GM19467 (cell line): ENCODE data around the gene ODF2.
"Not testable (repeated sequence)": the region's sequence is repeated elsewhere in the genome, so short reads cannot be mapped to it uniquely, and the experiment has no call there.

Source experiments
- ATAC-seq: cut with Tn5 transposase; IDR thresholded peaks from one replicate; pipeline ENCODE4 v1.9.1; 2021; ENCODE audit warnings: mild to moderate bottlenecking, moderate library complexity; ENCODE audit not compliant: unreplicated experiment

ODF2 gene

DNA sequence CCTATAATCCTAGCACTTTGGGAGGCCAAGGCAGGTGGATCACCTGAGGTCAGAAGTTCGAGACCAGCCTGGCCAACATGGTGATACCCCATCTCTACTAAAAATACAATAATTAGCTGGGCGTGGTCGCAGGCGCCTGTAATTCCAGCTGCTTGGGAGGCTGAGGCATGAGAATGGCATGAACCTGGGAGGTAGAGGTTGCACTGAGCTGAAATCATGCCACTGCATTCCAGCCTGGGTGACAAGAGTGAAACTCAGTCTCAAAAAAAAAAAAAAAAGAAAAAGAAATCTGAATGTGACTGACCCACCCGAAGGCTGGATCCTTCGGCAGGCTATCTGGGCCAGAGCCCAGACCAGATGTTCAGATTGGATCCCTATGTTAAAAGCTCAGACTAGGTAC lies 32.5 kb upstream of the ODF2 start:
- not testable (repeated sequence) for ATAC-seq

DNA sequence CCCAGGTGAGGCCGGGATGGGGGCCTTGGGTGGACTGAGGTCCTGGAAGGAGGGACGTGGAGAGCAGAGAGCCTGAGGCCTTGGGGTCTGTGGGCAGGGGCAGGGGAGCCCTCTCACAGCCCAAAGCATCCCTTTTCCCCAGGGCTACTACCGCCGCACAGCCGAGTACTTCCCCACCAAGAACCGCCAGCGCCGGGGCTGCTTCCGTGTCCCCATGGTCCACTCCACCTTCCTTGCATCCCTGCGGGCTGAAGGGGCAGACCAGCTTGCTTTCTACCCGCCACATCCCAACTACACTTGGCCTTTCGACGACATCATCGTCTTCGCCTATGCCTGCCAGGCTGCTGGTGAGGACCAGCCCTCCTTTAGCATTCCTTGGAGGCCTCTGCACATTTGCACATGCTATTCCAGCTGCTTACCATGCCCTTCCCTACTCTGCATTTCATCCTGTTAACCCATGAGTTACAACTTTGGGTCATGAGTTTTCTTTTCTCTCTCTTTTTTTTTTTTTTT lies 31.5 kb upstream of the ODF2 start:
- ATAC-seq, result no peak

DNA sequence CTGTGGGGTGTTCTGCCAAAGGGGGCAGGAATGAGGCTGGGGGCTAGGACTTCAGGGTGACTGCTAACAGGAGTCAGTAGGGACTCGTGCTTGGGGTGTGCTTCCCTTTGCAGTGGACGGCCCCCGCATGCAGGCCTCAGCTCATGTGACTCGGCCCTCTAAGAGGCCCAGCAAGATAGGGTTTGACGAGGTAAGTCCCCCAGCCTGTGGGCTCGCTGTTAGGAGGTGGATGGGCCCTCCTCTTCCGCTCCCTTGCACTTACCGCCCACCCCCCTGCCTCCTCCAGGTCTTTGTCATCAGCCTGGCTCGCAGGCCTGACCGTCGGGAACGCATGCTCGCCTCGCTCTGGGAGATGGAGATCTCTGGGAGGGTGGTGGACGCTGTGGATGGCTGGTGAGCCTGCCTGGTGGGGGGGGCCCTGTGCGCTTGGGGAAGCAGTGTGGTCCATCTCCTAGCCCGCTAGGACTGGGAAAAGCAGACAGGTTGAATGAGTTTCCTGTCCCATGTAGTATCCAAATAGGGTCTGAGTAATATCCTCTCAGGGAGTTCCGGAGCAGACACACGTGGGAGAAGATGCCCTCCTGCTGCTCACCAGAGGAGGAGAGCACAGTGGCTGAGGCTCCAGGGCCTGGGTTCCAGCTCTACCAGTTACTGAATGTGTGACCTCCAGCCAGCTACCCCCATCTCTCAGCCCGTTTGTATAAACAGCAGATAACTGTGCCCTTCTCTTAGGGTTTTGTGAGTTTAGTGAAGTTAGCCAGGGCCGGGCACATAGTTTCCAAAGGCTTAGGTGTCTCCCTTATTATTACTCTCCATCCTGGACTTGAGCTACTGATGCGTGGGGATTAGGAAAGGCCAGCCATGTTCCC lies 26.9 kb upstream of the ODF2 start:
- ATAC-seq, result no peak

DNA sequence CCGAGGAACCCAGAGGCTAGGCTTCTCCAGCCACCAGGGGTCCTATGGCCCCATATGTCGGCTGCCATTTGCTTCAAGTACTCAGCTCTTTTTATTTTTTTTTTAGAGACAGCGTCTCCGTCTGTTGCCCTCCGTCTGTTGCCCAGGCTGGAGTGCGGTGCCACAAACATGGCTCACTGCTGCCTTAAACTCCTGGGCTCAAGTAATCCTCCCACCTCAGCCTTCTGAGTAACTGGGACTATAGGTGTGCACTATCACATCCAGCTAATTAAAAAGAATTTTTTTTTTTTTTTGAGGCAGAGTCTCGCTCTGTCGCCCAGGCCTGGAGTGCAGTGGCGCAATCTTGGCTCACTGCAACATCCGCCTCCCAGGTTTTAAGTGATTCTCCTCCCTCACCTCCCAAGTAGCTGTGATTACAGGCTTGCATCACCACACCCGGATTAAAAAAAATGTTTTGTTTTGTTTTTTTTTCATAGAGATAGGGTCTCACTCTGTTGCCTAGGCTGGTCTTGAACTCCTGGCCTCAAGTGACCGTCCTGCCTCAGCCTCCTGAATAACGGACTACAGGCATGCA lies 26.2 kb upstream of the ODF2 start:
- ATAC-seq, result no peak

DNA sequence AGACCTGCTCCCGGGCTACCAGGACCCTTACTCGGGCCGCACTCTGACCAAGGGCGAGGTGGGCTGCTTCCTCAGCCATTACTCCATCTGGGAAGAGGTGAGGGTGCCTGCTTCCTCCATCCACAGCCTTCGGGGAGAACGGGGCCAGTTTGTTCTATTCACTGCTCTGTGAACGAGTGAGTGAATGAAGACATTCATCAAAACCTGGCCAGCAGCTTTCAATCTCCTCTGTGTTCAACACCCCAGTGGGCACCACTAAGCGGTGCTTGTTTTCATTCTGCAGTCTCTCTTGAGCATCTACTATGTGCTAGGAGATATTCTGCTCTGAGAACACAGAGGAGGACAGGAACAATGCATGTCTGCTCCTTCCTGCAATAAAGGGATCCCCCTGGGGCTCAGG lies 24.6 kb upstream of the ODF2 start:
- no peak for ATAC-seq

DNA sequence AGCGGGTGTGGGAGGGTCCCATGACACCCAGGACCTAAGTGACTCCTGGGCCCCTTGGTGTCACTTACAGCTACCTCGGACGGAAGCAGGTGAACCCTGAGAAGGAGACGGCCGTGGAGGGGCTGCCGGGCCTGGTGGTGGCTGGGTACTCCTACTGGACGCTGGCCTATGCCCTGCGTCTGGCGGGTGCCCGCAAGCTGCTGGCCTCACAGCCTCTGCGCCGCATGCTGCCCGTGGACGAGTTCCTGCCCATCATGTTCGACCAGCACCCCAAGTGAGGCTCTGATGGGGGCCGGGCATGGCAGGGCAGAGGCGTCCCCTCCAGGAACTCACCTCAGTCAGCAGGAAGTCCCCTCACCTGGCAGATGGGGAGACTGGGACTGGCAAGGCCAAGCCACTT lies 21.5 kb upstream of the ODF2 start:
- no peak for ATAC-seq

DNA sequence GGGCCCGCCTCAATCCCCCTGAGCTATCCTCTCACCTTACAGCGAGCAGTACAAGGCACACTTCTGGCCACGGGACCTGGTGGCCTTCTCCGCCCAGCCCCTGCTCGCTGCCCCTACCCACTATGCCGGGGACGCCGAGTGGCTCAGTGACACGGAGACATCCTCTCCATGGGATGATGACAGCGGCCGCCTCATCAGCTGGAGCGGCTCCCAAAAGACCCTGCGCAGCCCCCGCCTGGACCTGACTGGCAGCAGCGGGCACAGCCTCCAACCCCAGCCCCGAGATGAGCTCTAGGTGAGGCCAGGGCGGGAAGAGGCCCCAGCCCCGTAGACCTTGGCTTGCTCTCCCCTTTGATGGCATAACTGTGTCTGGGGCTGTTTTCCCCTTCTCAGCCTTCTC lies 20.2 kb upstream of the ODF2 start:
- no peak for ATAC-seq

DNA sequence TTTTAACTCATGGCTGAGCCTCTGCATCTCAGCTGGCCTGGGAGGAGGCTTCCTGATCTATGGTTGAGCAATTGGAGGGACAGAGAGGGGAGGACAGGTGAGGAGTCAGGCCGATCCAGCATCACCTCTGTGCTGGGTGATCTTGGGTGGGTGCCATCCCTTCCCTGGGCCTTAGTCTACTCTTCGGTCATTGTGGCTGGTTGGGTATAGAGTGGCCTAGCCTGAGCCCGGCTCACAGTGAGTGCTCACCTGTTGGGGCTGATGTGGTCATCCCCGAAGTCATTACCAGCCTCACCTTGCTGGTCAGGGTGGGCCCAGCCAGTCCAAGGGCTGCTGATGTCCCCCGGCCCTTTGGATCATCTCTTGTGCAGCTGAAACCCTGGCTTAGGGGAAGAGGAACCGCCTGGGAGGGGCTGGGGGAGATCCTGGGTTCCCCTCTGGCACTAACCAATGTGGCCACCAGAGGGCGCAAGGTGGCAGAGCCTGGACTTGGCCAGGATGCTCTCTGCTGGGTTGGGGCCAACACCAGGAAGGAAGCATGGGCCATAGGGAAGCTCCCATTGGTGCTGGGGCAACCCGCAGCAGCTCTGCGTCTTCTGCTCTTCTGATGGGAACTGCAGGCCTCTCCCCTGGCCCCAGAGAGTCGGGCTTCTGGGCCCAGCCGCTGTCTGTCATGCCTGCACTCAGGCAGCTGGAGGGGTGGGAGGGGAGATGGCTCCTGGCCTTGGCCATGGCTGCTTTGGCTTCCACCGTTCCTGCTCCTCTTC lies 17.3 kb upstream of the ODF2 start:
- ATAC-seq, result peak; percentile 63

DNA sequence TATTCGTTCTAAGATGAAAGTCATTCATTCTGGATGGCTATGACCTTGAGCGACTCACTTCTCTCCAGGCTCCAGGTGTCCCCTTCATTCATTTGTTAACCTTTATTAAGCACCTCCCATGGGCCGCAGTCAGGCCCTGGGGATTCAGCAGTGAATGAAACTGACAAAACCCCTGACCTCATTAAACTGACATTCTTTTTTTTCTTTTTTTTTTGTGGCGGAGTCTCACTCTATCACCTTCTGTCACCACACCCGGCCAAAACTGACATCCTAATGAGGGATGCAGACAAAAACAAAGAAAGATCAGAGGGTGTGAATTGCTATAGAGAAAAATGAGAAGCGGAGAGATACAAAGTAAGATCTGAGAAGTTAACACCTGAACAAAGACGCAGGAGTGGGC lies 16.5 kb upstream of the ODF2 start:
- ATAC-seq, result no peak

DNA sequence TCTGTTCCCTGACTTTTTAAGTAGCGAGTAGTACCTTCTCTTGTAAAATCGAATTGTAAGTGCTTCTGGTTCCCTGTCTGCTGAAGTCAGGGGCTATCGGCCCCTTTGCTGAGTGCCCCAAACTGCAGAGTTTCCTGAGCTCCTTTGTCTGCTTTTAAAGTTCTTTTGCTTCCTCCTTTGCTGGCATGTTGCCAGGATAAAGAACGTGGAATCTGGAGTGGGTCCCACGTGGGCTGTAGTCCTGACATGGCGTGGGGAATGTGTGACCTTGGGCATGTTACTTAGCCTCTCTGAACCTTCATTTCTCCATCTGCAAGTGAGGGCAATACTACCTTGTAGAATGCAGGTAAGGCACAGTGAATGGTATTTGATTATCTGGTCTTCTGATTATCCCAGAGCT lies 13.7 kb upstream of the ODF2 start:
- ATAC-seq, result no peak

DNA sequence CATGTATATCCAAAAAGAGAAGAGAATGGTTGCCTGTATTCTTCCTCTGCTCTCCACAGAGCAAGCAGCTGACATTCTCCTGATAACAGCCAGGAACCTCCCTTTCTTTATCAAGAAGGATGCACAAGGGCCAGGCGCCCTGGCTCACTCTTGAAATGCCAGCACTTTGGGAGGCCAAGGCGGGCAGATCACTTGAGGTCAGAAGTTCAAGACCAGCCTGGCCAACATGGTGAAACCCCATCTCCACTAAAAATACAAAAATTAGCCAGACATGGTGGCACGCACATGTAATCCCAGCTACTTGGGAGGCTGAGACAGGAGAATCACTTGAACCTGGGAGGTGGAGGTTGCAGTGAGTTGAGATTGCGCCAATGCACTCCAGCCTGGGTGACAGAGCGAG lies 9.3 kb upstream of the ODF2 start:
- ATAC-seq, result not testable (repeated sequence)

DNA sequence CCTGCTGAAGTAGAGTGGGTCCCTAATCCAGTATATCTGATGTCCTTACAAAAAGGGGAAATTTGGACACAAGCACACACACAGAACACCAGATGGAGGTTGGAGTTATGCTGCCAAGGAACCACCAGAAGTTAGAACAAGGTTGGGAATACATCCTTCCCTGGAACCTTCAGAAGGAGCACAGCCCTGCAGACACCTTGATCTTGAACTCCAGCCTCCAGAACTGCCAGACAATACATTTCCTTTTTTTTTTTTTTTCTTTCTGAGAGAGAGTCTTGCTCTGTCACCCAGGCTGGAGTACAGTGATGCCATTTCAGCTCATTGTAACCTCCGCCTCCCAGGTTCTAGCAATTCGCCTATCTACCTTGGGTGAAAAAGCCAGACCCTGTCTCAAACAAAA lies 7.1 kb upstream of the ODF2 start:
- ATAC-seq, result no peak

DNA sequence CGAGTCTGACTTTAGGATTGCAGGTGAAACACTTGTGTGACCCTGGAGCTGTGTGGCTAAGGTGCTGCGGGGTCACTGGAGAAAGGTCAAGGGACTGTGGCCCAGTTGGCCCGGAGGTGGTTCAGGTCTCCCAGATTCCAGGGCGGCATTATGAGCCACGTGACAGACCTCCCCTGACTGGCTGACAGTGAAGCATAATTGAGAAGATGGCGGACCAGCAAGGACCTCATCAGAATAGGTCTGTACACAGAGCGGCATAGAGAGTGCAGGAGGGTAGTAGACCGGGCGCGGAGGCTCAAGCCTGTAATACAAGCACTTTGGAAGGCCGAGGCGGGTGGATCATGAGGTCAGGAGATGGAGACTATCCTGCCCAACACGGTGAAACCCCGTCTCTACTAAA lies 815 bp upstream of the ODF2 start:
- ATAC-seq, result no peak

DNA sequence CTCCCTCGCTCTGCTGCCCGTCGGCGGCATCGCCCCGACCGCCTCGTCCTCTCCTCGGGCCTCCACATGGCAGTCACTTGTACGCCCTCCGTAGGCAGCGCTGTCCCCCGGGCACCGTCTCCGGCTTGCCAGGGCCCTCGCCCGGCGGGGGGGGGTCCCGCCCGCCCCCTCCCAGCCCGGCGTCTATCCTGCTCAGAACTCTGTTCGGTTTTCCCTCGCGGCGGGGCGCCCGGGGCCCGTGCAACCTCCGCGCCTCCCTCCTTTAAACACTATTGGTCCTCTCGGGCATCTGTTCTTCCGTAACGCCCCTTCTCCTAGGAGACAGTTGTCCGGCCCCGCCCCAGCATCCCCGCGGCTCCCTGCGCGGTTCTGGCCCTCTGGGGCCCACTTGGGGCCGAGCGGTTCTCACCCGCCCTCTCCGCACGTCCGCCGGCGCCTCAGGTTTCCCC lies 831 bp downstream of the ODF2 start:
- peak; percentile 42 for ATAC-seq

DNA sequence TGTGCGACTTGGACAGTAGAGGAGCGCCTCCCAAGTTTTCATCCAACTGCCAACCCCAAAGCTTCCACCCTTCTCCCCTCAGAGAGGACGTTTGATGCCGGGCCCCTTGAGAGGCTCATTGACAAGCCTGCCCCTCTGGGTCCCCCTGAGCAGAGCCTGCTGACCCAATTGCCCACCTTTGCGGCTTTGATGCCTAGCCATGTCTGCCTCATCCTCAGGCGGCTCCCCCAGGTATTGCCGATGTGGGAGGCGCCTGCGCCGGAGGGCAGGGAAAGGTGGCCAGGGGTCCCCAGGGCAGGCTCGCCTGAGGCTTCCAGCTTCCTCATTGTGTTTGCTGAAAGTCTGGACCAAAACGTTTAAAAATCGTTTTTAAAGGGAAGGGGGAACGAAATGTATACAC lies 1.4 kb downstream of the ODF2 start:
- ATAC-seq, result no peak

DNA sequence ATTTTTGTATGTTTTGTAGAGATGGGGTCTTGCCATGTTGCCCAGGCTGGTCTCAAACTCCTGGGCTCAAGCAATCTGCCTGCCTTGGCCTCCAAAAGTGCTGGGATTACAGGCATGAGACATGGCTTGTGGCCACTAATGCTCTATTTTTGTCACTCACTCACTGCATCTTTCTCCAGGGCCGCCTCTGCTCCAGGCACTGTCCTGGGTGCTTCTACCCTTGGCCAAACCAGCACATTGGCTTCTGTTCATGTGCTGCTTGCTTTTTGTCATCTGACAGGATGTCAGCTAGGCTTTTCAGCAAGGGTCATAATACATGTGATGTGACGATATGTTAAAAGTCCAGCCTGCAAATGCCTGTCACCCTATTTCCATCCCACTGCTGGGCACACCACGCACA lies 3.2 kb downstream of the ODF2 start:
- no peak for ATAC-seq

DNA sequence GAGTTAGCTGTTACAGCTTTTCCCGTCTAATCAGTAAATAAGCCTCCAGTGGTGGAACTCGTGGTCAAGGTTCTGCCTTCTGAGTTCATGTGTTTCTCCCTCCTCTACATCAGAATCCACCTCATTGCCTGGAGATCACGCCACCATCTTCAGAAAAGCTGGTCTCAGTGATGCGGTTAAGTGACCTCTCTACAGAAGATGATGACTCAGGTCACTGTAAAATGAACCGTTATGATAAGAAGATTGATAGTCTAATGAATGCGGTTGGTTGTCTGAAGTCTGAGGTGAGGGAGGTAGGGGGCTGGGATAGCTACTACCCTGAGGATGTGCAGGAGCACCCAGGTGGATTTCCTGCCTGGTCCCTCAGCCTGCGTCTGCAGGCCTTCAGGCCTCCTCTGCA lies 13.3 kb downstream of the ODF2 start:
- no peak for ATAC-seq

DNA sequence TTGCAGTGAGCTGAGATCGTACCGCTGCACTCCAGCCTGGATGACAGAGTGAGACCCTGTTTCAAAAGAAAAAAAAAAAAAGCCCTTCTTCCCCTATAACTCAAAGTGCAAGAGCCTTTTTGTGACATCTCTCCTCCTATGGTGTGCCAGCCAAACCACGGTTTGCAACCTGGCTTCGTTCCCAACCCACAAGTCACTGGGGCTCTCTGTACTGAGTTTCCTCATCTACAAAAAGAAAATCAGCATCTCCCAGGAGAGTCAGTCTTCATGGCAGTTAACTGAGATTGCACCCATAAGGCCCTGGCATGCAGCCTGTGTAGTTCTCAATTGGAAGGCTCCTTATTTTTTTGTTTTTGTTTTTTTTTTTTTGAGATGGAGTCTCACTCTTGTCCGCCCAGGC lies 14.8 kb downstream of the ODF2 start:
- ATAC-seq, result no peak

DNA sequence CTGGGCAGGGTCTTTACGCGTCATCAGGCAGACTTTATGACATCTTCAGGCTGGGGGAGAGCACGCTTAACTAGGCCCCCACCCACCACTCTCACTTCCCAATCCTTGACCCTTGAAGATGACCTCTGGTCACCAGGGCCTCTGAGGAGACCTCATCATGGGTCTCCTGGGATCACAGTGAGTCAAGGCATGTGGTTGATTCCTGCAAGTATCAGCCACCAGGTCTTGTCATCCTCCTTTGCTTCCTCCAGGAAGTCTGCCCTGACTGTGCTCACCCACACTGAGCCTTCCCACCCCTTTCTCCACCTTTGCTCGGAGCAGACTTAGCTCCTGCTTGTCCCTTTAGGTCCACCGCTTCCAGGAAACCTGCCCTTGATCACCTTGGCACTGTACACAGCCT lies 17.3 kb downstream of the ODF2 start:
- no peak for ATAC-seq

DNA sequence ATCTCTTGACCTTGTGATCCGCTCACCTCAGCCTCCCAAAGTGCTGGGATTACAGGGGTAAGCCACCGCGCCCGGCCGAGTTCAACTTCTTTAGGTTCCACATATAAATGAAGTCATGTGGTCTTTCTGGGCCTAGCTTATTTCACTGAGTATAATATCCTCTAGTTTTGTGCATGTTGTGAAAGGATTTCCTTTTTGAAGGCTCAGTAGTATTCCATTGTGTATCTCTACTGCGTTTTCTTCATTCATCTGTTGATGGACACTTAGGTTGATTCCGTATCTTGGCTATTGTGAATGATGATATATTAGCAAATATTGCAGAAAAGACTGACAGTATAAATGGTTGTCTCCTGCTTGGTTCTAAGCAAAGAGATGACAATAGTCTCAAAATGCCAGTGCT lies 20.1 kb downstream of the ODF2 start:
- ATAC-seq, result no peak

DNA sequence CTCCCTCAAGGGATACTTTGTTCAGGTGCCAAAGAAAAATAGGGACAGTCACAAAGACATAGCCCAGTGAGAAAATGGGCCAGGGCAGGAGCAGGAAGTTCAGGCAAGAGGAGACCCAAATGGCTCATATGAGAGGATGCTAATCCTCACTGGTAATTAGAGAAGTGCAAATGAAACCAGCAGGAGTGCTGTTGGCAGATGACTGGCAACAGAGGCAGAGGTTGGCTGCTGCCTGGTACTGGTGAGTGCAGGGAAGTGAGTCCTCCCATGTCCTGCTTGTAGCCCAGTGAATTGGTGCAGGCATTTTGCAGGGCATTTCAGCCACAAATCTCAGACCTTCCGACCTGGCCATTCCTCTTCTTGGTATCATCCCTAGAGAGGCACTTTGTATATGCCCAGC lies 23.5 kb downstream of the ODF2 start:
- ATAC-seq, result no peak

DNA sequence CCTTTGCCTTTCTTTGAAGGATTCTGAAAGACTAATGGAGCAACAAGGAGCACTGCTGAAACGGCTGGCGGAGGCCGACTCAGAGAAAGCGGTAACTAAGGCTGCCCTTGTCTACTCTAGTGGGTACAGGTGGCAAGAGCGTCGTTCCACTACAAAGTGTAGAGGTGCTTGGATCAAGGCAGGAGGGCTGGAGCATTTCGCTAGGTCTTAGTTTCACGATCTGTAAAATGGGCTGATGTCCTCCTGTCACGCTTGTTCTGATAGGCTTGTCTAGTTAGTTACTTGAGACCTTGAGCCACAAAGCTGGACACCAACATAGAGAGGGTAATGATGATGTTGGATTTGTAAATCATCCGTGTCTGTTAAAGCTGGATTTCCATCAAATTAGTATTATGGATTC lies 25.8 kb downstream of the ODF2 start:
- ATAC-seq, result no peak
